ENCODE measurements around the gene UQCRC2.
"Not testable (repeated sequence)": the region's sequence is repeated elsewhere in the genome, so short reads cannot be mapped to it uniquely, and the experiment has no call there.

The UQCRC2 gene
- 98.2 to 213 (median 143) reads per million in 9 experiments for total RNA-seq

DNA sequence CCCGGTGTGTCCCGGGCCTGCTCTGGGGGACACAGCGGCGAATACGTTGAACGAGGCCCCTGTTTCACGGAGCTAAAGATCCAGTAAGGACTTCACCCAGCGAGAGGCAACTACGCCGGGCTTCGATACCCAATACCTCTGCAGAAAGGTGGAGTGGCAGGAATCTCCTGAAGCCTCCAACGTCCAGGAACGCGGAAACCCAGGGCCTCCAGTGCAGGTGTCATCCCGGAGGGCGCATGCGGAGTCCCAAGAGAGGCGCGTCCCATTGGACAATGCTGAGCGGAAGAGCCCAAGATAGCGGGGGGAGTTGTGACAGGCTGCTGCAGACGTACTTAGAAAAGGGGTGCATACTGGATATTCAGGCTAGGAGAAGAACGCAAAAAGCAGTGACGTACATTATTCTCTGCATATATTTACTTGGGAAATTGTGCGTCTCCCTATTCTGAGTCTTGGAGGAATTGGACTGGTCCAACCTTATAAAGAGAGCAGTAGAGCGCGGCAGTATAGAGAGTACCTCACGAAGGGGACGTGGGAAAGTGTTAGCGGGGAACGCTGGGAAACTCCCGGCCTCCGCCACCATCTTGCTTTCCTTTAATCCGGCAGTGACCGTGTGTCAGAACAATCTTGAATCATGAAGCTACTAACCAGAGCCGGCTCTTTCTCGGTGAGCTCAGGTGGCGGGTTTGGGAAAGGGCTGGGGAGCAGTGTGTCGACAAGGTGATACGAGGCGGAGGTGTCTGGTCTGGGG lies at the start of gene UQCRC2:
UQCRC2 (plus strand) TSS at position 569 of the 748 bp plus-strand sequence; CDS start at position 632, 63 bp downstream.
- peaks cover 25 to 39% of the 10 kb centered on the region in 2 donors for H3K4me1 Mint-ChIP-seq (ENCODE audit: low read depth in 2 of 2)

DNA sequence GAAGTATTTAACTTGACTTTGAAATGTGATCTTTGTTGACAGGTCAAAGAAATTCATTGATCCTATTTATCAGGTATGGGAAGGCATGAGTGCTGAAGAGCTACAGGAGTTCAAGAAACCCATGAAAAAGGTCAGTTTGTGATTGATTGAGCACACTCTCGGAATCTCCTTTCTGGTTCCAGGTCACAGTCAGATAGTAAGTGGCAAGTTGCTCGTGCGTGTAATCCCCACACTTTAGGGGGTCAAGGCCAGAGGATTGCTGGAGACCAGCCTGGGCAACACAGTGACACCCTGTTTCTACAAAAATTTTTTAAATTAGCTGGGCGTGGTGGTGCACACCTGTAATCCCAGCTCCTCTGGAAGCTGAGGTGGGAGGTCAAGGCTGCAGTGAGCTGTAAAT lies 20.5 kb upstream of the UQCRC2 start:
- H3K4me1 Mint-ChIP-seq (ENCODE audit: low read depth in 2 of 2), result peaks cover 6 to 10% of the 10 kb centered on the region in 2 donors
- not testable (repeated sequence) for H3K9me3 Mint-ChIP-seq; DNase-seq; H3K27me3 Mint-ChIP-seq; H3K4me3 Mint-ChIP-seq; H3K36me3 Mint-ChIP-seq (ENCODE audit: insufficient read depth); ATAC-seq (replicated peaks); H3K27ac Mint-ChIP-seq

More for the DNA sequence above, at the start of gene UQCRC2:
- Mint-ChIP-seq H3K27me3 (no peaks in the 10 kb centered on the region), H3K27ac (peak within 1 kb of the TSS; percentile 100), H3K9me3 (no peaks in the 10 kb centered on the region), H3K36me3 (ENCODE audit: insufficient read depth) (peaks cover 43% of the 10 kb centered on the region), H3K4me3 (peak within 1 kb of the TSS; percentile 99 to 100)
- peak; percentile 86 for ATAC-seq (replicated peaks)
- peak; percentile 83 to 85 (median 84) for DNase-seq

DNA sequence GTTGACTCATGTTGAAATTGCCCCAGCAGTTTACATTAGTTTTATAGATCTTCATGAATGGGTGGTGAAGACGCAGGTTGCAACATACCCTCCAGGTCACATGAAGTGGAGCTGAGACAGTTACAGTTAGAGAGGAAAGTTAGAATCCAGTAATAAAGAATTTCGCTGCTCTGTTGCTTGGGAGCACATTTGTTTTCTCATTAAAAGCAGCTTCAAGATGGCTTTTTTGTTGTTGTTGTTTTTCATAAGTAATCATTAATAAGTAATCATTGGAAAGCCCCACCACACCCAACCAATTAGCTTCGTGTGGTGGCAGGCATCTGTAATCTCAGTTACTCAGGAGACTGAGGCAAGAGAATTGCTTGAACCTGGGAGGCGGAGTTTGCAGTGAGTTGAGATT lies 19.8 kb upstream of the UQCRC2 start:
- not testable (repeated sequence) for H3K9me3 Mint-ChIP-seq; DNase-seq; H3K36me3 Mint-ChIP-seq (ENCODE audit: insufficient read depth); ATAC-seq (replicated peaks); H3K4me3 Mint-ChIP-seq; H3K27me3 Mint-ChIP-seq; H3K27ac Mint-ChIP-seq
- H3K4me1 Mint-ChIP-seq (ENCODE audit: low read depth in 2 of 2), result peaks cover 6 to 10% of the 10 kb centered on the region in 2 donors

DNA sequence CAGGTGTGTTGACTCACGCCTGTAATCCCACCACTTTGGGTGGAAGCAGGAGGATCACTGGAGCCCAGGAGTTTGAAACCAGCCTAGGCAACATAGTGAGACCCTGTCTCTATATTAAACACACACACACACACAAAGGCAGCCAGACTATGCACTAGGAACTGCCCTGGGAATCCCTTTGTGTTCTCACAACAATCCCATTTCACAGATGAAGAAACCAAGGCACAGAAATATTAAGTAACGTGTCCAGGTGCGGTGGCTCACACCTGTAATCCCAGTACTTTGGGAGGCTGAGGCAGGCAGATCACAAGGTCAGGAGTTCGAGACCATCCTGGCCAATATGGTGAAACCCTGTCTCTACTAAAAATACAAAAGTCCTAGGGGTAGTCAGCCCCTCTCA lies 19.4 kb upstream of the UQCRC2 start:
- DNase-seq; H3K9me3 Mint-ChIP-seq; H3K27ac Mint-ChIP-seq; H3K27me3 Mint-ChIP-seq; ATAC-seq (replicated peaks); H3K4me3 Mint-ChIP-seq; H3K36me3 Mint-ChIP-seq (ENCODE audit: insufficient read depth): not testable (repeated sequence)
- peaks cover 6 to 10% of the 10 kb centered on the region in 2 donors for H3K4me1 Mint-ChIP-seq (ENCODE audit: low read depth in 2 of 2)

DNA sequence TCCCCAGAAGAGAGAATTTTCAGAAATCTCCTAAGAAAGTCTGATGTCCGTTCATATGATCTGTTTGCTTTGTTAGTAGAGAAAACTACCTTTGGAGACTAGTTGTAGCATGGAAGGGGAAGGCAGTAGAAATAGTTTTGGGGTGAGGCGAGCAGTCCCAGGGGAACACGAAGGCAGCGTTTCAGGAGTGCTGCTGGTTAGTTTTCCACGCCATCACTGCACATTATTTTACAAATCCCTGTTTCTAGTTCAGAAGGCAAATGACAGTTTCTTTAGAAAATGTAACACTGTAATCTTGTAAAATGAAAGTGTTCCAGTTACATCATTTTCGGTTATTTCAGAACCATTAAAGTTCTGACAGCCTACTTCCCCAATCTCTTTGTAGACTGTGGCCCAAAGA lies 16.9 kb upstream of the UQCRC2 start:
- H3K4me1 Mint-ChIP-seq (ENCODE audit: low read depth in 2 of 2), result peaks cover 6 to 10% of the 10 kb centered on the region in 2 donors
- H3K27ac Mint-ChIP-seq; DNase-seq; H3K27me3 Mint-ChIP-seq; ATAC-seq (replicated peaks); H3K36me3 Mint-ChIP-seq (ENCODE audit: insufficient read depth); H3K9me3 Mint-ChIP-seq; H3K4me3 Mint-ChIP-seq: not testable (repeated sequence)

DNA sequence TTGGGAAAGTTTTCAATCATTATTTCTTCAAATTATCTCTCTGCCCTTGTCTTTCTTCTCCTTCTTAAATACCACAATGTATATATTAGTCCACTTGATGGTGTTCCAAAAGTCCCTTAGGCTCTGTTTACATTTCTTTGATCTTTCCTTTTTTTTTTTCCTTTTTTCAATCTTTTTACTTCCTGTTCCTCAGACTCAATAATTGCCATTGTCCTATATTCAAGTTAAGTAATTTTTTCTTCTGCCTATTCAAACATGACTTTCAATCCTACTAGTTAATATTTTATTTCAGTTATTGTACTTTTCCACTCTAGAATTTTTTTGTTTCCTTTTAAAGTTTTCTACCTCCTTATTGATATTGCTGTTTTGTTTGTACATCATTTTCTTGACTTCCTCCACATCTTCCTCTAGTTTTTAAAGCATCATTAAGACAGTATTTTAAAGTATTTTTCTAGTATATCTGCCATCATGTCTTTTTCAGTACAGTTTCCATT lies 15.8 kb upstream of the UQCRC2 start:
- DNase-seq (no peak), ATAC-seq (replicated peaks) (no peak)
- Mint-ChIP-seq H3K4me1 (ENCODE audit: low read depth in 2 of 2) (peaks cover 6 to 10% of the 10 kb centered on the region in 2 donors), H3K36me3 (ENCODE audit: insufficient read depth) (peaks cover 5% of the 10 kb centered on the region), H3K4me3 (no peak overlapping the region), H3K27me3 (no peaks in the 10 kb centered on the region), H3K27ac (no peak overlapping the region), H3K9me3 (no peaks in the 10 kb centered on the region)

DNA sequence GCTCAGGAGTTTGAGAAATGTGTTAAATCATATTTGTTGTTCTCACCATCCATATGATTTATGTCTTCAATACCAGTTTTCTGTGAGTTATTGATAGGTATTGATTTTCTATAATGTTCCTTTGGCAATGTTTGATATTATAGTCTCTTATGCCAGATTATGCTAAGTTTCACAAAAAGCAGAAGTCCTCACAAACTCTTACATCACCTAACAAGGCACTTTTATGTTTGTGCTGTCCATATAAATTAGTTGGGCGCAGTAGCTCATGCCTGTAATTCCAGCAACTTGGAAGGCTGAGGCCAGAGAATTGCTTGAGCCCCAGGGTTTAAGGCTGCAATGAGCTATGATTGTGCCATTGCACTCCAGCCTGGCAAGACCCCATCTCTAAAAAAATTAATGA lies 12.6 kb upstream of the UQCRC2 start:
- no peaks in the 10 kb centered on the region for H3K4me1 Mint-ChIP-seq (ENCODE audit: low read depth in 2 of 2)
- ATAC-seq (replicated peaks) (no peak), DNase-seq (no peak)
- H3K9me3 Mint-ChIP-seq, result no peaks in the 10 kb centered on the region
- no peak overlapping the region for H3K27ac Mint-ChIP-seq
- no peaks in the 10 kb centered on the region for H3K36me3 Mint-ChIP-seq (ENCODE audit: insufficient read depth)
- no peak overlapping the region for H3K4me3 Mint-ChIP-seq
- no peaks in the 10 kb centered on the region for H3K27me3 Mint-ChIP-seq

DNA sequence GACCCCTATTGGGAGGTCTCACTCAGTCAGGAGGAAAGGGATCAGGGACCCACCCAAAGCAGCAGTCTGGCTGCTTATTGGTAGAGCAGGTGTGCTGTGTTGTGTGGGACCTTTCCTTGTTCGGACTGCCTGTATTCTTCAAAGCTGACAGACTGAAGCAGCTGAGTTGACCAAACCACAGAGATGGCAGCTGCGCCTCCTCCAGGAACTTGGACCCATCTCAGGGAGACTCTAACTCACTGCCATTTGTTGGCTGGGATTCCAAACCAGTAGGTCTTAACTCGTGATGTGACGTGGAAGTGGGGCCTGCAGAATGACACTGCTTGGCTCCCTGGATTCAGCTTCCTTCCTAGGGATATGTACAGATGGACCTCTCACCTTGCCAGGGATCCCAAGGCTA lies 9.6 kb upstream of the UQCRC2 start:
- Mint-ChIP-seq H3K36me3 (ENCODE audit: insufficient read depth) (peaks cover 3% of the 10 kb centered on the region), H3K4me3 (no peak overlapping the region), H3K27ac (no peak overlapping the region)

DNA sequence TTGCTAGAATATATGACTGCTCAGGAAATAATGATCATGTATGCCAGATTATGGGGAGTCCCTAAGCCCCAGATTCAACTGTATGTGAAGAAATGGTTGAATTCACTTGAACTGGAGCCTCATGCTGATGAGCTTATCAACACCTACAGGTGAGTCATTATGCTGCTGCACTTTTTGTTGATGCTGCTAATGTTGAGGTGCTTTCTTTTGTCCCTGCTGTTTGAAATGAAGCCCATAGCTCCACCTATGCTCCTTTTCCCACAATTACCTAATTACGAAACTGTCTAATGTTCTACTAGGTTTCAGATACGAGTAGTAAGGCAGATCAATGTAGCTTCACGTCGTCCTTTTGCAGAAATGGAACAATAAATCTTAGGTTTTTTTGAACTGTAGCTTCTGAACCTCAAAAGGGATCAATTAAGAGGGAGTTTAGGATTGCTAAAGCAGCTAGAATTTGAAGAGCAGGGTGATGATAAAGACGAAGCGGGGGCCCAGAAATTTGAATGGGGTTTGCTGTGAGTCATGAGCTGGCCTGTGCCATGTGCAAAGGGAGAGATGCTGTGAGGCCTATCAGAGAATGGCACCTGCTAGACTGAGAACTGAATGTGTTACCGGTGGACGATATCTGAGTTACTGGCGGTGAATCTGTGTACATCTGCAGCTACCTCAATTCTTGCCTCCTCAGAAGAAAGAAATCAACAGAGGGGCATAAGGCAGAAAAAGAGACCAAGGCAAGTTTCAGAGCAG lies 6.1 kb upstream of the UQCRC2 start:
- Mint-ChIP-seq H3K9me3 (no peaks in the 10 kb centered on the region), H3K27ac (peak overlapping the region in 1 of 2 donors; percentile 8), H3K4me3 (no peak overlapping the region), H3K27me3 (no peaks in the 10 kb centered on the region), H3K4me1 (ENCODE audit: low read depth in 2 of 2) (peaks cover 12 to 21% of the 10 kb centered on the region in 2 donors), H3K36me3 (ENCODE audit: insufficient read depth) (peaks cover 7% of the 10 kb centered on the region)
- DNase-seq (no peak), ATAC-seq (replicated peaks) (peak; percentile 31)

More for the DNA sequence above, 9.6 kb upstream of the UQCRC2 start:
- no peak for DNase-seq
- H3K4me1 Mint-ChIP-seq (ENCODE audit: low read depth in 2 of 2), result peaks cover 5% of the 10 kb centered on the region in 2 donors
- no peaks in the 10 kb centered on the region for H3K9me3 Mint-ChIP-seq
- no peaks in the 10 kb centered on the region for H3K27me3 Mint-ChIP-seq
- ATAC-seq (replicated peaks), result no peak

DNA sequence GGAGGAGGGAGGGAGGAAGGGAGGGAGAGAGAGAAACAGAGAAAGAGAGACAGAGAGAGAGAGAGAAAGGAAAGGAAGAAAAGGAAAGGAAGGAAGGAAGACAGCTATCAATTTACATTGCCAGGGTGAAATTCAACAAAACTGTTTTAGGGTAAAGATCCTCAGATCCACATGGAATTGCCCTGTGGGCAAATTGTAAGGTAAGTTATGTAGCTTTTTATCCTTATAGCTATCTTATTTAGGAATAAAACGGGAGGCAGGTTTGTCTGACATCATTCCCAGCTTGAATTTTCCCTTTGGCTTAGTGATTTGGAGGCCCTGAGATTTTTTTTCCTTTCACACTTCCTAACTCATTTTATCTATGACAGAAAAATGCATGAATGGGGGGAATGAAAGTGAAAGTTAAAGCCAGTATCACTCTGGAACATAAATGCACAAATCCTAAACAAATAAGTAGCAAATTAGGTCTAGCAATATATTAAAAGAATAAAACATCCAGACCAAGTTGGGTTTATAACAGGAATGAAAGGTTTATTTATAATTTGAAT lies 3.4 kb upstream of the UQCRC2 start:
- no peak for ATAC-seq (replicated peaks)

DNA sequence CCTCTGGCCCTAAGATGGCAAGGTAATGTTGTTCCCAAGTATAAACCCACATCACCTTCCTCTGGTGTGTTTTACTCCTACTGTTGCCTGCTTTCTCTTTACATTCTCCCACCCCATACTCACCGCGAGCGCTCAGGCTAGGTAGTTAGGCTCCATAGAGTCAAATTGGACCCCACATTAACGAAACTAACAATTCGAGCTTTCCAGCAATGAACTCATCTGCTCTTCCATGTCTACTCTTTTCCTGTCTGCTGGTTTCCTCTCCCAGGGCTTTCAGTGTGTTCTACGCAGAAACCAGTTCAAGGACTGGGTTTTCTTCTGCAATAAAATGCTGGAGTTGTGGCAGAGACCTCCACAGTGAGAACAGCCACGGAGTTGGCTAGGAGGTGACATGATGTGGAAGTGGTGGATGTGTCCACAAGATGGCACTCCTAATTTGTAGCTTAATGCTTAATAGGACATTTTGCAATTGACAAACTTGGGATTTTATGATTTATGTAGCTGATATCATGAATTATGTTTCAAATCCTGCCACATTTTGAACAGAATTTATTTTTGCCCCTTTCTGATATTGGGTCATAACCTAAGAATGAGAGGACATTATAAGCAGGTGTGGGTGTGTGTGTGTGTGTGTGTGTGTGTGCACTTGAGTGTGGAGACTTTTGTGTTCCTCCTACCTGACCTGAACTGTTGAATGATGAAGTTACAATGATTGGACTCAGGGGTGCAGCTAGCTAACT lies 2.2 kb upstream of the UQCRC2 start:
- DNase-seq (peak in 1 of 3 experiments; percentile 18), ATAC-seq (replicated peaks) (no peak)
- peak overlapping the region; percentile 50 to 99 for H3K4me3 Mint-ChIP-seq
- no peaks in the 10 kb centered on the region for H3K27me3 Mint-ChIP-seq
- H3K9me3 Mint-ChIP-seq, result no peaks in the 10 kb centered on the region
- peak overlapping the region; percentile 41 to 46 for H3K27ac Mint-ChIP-seq
- peaks cover 30% of the 10 kb centered on the region for H3K36me3 Mint-ChIP-seq (ENCODE audit: insufficient read depth)
- H3K4me1 Mint-ChIP-seq (ENCODE audit: low read depth in 2 of 2), result peaks cover 26 to 37% of the 10 kb centered on the region in 2 donors

More for the DNA sequence above, 3.4 kb upstream of the UQCRC2 start:
- H3K36me3 Mint-ChIP-seq (ENCODE audit: insufficient read depth), result peaks cover 27% of the 10 kb centered on the region
- no peaks in the 10 kb centered on the region for H3K9me3 Mint-ChIP-seq
- H3K4me1 Mint-ChIP-seq (ENCODE audit: low read depth in 2 of 2), result peaks cover 24 to 35% of the 10 kb centered on the region in 2 donors
- peak overlapping the region; percentile 38 to 59 for H3K27ac Mint-ChIP-seq
- H3K4me3 Mint-ChIP-seq, result no peak overlapping the region
- no peaks in the 10 kb centered on the region for H3K27me3 Mint-ChIP-seq
- DNase-seq, result no peak

DNA sequence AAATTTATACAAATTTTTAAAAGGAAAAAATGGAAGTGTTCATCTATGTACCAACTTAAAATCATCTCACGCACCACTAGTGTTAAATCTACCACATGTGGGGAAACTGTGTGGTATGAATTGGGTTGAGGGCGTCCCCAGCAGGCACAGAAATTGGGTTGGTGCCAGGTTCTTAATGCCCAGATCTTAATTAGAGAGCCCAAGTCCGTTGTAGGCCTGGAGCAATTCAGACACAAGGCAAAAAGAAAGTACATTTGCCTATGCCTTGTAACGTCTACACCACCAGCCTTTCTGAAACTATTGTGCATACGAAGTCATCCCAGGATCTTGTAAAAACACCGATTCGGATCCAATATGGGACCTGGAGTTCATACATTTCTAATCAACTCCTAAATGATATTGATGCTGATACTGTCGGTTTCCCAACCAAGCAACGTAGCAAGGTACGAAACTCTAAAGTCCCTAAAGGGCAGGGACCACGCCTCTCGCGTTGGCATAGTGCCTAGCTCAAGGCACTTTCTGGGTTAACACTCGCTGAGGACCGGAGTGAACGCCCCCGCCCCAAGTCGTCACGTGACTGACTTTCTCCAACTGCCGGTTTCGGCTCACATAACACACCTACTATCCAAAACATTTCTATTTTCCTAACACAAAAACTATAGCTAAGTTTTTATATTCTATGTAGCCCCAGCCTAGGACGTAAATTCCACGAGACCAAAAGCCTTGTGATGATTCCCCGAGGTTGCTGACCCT lies 945 bp upstream of the UQCRC2 start:
- H3K27ac Mint-ChIP-seq, result peak overlapping the region; percentile 100
- H3K9me3 Mint-ChIP-seq, result no peaks in the 10 kb centered on the region
- H3K36me3 Mint-ChIP-seq (ENCODE audit: insufficient read depth), result peaks cover 35% of the 10 kb centered on the region

More for the DNA sequence above, 945 bp upstream of the UQCRC2 start:
- Mint-ChIP-seq H3K4me3 (peak overlapping the region; percentile 99 to 100), H3K4me1 (ENCODE audit: low read depth in 2 of 2) (peaks cover 24 to 36% of the 10 kb centered on the region in 2 donors), H3K27me3 (no peaks in the 10 kb centered on the region)
- peak; percentile 59 for ATAC-seq (replicated peaks)
- DNase-seq, result peak; percentile 62 to 68 (median 64)
